Fibroblast of lung (primary cell): Measurements from ENCODE around the gene OTOGL.

Experiments
- CTCF ChIP-seq, 2 donors: IDR thresholded peaks in 1 of 2; conservative IDR thresholded peaks in 1 of 2; 1 replicate in 1 of 2; 2 replicates in 1 of 2; pipeline ENCODE4 v1.5.1; 2011 to 2012; ENCODE audit warnings: low read length in 2 of 2, control low read depth in 1 of 2, inconsistent platforms in 1 of 2, low read depth in 1 of 2, mild to moderate bottlenecking in 1 of 2
- EZH2 ChIP-seq: IDR thresholded peaks from 2 replicates; pipeline ENCODE4 v1.5.1; 2012; ENCODE audit warnings: low read length, control low read depth, mild to moderate bottlenecking; ENCODE audit errors: missing control alignments

GRCh38 chr12:80272387-80272915 is 173.1 kb downstream of the OTOGL start:
- TF ChIP-seq CTCF (conservative IDR thresholded peaks at IDR 0.05 in 1 of 2, IDR thresholded peaks at IDR 0.05 in 1 of 2; ENCODE audit: low read depth in 1 of 2, low read length in 2 of 2) (no peak), EZH2 (no peak)
